ENCODE measurements around the gene TPCN1. TPM values are rescaled to one million over a fixed set of nuclear protein-coding genes. Genes with fewer than 3 reads are reported as not detected.

TPCN1 gene
- total RNA-seq, 1 experiment from 2014 or later, result 29.7 TPM

DNA sequence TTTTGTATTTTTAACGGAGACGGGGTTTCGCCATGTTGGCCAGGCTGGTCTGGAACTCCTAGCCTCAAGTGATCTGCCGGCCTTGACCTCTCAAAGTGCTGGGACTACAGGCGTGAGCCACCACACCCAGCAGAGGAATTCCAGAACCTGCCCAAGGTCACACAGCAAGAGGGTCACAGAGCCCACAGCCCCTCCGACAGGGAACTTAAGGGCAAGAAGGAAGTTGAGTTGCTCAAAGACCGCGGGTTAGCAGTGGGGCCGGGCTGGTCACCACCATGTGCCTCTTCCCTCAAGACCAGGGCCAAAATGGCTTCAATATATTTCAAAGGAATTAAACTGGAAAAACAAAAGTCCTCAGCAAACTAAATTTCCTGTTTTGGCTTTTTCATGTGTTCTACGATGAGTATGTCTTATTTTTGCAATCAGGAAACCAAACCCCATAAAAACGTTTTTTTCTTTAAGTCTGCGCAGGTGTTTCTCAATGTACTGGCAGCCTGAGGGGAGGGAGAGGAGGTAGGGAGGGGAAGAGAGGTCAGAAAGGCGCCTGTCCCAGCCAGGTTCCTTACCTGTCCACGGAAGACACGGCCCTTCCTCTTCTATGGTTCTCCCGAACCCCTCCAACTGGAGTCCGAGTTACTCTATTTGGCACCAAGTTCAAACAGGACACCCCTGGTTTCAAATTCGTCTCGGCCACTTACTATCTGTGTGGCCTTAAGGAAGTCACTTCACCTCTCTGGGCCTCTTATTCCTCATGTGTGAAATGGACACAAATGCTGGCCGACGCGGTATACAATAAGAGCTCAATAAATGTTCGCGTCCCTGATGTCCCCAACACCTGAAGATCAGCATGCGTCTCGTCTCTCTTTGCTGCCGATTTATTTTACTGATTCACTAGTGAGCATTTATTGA, 112.9 kb downstream of the TPCN1 start (continued):
- TF ChIP-seq SRF (IDR thresholded peaks at IDR 0.05; ENCODE audit: low read depth), result no peak
- TF ChIP-seq YY1 (IDR thresholded peaks at IDR 0.05; ENCODE audit: extremely low read depth, insufficient replicate concordance, low read depth, low read length), result no peak
- TF ChIP-seq, protein P1, sequence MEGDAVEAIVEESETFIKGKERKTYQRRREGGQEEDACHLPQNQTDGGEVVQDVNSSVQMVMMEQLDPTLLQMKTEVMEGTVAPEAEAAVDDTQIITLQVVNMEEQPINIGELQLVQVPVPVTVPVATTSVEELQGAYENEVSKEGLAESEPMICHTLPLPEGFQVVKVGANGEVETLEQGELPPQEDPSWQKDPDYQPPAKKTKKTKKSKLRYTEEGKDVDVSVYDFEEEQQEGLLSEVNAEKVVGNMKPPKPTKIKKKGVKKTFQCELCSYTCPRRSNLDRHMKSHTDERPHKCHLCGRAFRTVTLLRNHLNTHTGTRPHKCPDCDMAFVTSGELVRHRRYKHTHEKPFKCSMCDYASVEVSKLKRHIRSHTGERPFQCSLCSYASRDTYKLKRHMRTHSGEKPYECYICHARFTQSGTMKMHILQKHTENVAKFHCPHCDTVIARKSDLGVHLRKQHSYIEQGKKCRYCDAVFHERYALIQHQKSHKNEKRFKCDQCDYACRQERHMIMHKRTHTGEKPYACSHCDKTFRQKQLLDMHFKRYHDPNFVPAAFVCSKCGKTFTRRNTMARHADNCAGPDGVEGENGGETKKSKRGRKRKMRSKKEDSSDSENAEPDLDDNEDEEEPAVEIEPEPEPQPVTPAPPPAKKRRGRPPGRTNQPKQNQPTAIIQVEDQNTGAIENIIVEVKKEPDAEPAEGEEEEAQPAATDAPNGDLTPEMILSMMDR (IDR thresholded peaks at IDR 0.05 in 2 of 3, conservative IDR thresholded peaks at IDR 0.05 in 1 of 3; ENCODE audit: borderline replicate concordance in 1 of 3, insufficient read depth in 1 of 3, low read depth in 2 of 3, low read length in 2 of 3), result no peak
- TF ChIP-seq CEBPB (IDR thresholded peaks at IDR 0.05; ENCODE audit: low read depth), result no peak
- no peak for TF ChIP-seq POLR2A (IDR thresholded peaks at IDR 0.05; ENCODE audit: borderline replicate concordance, extremely low read depth, insufficient read depth, insufficient read length)
- no peak for TF ChIP-seq EGR1 (IDR thresholded peaks at IDR 0.05; ENCODE audit: low read depth)
- no peak for TF ChIP-seq RAD21 (IDR thresholded peaks at IDR 0.05; ENCODE audit: low read depth)

DNA sequence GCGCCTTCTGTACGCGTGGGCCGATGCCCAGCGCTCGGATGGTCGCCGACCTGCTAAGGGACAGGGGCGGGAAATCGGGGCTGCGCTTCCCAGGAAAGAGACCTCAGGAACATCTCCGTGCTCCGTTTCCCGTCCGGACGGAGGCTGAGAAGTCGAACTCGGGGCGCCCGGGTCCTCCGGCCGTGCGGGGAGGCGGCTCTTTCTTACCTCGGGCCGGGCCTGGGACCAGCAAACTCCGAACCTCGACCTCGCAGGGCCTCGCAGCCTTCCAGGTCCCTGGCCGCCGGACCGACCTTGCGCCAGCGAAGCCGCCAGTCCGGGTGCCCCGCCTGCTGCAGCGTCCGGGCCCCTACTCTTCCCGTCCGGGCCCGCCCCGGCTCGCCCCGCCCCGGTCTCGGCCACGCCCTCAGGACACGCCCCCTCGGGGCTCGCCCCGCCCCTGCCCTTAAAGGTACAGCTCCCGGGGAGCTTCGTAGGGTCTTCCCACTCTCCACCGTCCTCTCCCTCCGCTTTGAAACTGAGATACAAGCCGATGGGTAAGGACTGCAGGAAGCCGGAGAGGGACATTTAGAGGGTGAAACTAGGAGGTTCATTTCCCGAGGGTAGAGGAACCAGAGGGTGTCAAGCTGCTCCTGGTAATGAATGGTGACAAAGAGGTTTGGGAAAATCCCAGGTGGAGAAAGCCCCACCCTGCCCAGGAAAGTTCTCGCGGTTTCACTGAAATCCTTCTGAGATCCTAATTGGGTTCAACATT, 113.7 kb downstream of the TPCN1 start, which contains the start of gene SLC8B1:
Gene SLC8B1, minus strand, starts transcription at position 324 of the 754 bp plus-strand sequence. CDS start 2,231 bp downstream, outside the sequence.
- no peaks in the 10 kb centered on the region for H4K20me1 ChIP-seq (ENCODE audit: insufficient read depth)
- no peak for DNase-seq (ENCODE audit: low read depth, low spot score)
- H3K4me2 ChIP-seq (ENCODE audit: low read length), result peak within 1 kb of the TSS; percentile 93
- H3K4me3 ChIP-seq (replicated peaks in 1 of 2; ENCODE audit: low read depth in 1 of 2, low read length in 2 of 2), result peak within 1 kb of the TSS; percentile 69 to 81
- ATAC-seq, result peak; percentile 93
- intact Hi-C loops (cut with micrococcal nuclease), result loop anchor here (2.0 to 10.0 kb wide), 2 partner anchors 24 to 140 kb away; partner anchors contain the start of gene PLBD2
- H3K4me1 ChIP-seq (ENCODE audit: control insufficient read depth in 1 of 2, insufficient read depth in 2 of 2, low read length in 2 of 2), result peaks cover 4 to 22% of the 10 kb centered on the region in 2 experiments; a peak in 3 of 4 replicates
- ChIA-PET RAD21 (ENCODE audit: low non-redundant PET in 1 of 2, low total read pairs in 2 of 2, uncharacterized antibody in 2 of 2, unreplicated experiment in 2 of 2) (interaction anchor here in 1 of 2 experiments (0.7 to 1.2 kb wide), 3 partner anchors 87 to 620 kb away, joined by 3 to 7 read pairs (median 5); partner anchors contain the start of gene SDSL), CTCF (interaction anchor here (0.6 to 0.8 kb wide), 2 partner anchors 22 to 91 kb away, joined by 3 to 4 read pairs; no protein-coding TSS in a partner anchor), POLR2A (interaction anchor here (0.6 to 2.3 kb wide), 19 partner anchors 9 to 207 kb away, joined by 3 to 9 read pairs (median 3); partner anchors contain the start of genes SDS, SDSL and TPCN1)
- H3K27ac ChIP-seq (ENCODE audit: low read depth, low read length), result peak within 1 kb of the TSS; percentile 65
- H3K9me3 ChIP-seq (ENCODE audit: control insufficient read depth in 1 of 2, insufficient read depth in 1 of 2, low read depth in 1 of 2, low read length in 2 of 2), result no peaks in the 10 kb centered on the region
- peak within 1 kb of the TSS; percentile 82 for H3K9ac ChIP-seq (ENCODE audit: low read length)
- H3K9me2 ChIP-seq (ENCODE audit: insufficient read depth), result no peaks in the 10 kb centered on the region
- H3K27me3 ChIP-seq (ENCODE audit: insufficient read depth, low read length), result no peaks in the 10 kb centered on the region
- BruUV-seq (replicated peaks), result no TSS peak
- peaks cover 17% of the 10 kb centered on the region for H3K79me2 ChIP-seq (ENCODE audit: insufficient read depth, low read length)
- H2AFZ ChIP-seq (ENCODE audit: low read depth, low read length, poor library complexity, severe bottlenecking), result peak within 1 kb of the TSS; percentile 74
- H3K36me3 ChIP-seq (ENCODE audit: control insufficient read depth in 1 of 2, insufficient read depth in 2 of 2, low read length in 2 of 2), result peaks cover 0 to 11% of the 10 kb centered on the region in 2 experiments; a peak in 1 of 4 replicates
- no peak for TF ChIP-seq ELF1 (IDR thresholded peaks at IDR 0.05; ENCODE audit: borderline replicate concordance, low read depth)
- TF ChIP-seq JUND (IDR thresholded peaks at IDR 0.05), result no peak
- TF ChIP-seq, protein P2, sequence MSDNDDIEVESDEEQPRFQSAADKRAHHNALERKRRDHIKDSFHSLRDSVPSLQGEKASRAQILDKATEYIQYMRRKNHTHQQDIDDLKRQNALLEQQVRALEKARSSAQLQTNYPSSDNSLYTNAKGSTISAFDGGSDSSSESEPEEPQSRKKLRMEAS (IDR thresholded peaks at IDR 0.05), result peak; percentile 76; the same call in 1 of the 2 replicates
- peak; percentile 73 for TF ChIP-seq POLR2A (IDR thresholded peaks at IDR 0.05; ENCODE audit: borderline replicate concordance, extremely low read depth, insufficient read depth, insufficient read length)
- TF ChIP-seq, protein P3, sequence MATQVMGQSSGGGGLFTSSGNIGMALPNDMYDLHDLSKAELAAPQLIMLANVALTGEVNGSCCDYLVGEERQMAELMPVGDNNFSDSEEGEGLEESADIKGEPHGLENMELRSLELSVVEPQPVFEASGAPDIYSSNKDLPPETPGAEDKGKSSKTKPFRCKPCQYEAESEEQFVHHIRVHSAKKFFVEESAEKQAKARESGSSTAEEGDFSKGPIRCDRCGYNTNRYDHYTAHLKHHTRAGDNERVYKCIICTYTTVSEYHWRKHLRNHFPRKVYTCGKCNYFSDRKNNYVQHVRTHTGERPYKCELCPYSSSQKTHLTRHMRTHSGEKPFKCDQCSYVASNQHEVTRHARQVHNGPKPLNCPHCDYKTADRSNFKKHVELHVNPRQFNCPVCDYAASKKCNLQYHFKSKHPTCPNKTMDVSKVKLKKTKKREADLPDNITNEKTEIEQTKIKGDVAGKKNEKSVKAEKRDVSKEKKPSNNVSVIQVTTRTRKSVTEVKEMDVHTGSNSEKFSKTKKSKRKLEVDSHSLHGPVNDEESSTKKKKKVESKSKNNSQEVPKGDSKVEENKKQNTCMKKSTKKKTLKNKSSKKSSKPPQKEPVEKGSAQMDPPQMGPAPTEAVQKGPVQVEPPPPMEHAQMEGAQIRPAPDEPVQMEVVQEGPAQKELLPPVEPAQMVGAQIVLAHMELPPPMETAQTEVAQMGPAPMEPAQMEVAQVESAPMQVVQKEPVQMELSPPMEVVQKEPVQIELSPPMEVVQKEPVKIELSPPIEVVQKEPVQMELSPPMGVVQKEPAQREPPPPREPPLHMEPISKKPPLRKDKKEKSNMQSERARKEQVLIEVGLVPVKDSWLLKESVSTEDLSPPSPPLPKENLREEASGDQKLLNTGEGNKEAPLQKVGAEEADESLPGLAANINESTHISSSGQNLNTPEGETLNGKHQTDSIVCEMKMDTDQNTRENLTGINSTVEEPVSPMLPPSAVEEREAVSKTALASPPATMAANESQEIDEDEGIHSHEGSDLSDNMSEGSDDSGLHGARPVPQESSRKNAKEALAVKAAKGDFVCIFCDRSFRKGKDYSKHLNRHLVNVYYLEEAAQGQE (IDR thresholded peaks at IDR 0.05; ENCODE audit: low read depth), result no peak
- TF ChIP-seq SIN3A (IDR thresholded peaks at IDR 0.05; ENCODE audit: low read depth), result peak; percentile 79
- TF ChIP-seq YY1 (IDR thresholded peaks at IDR 0.05; ENCODE audit: extremely low read depth, insufficient replicate concordance, low read depth, low read length), result peak; percentile 14
- peak; percentile 55; the same call in 1 of the 2 replicates for TF ChIP-seq ZFX (IDR thresholded peaks at IDR 0.05)
- peak; percentile 98 for TF ChIP-seq POLR2AphosphoS5 (IDR thresholded peaks at IDR 0.05; ENCODE audit: low read depth, low read length)

Data from HCT116 (cell line).